ENCODE data around the gene FFAR4. TPM values are rescaled to one million over a fixed set of nuclear protein-coding genes. Genes with fewer than 3 reads are reported as not detected.

The FFAR4 gene
- total and polyA plus RNA-seq, 4 experiments from 2014 or later: not detected

GRCh38 chr10:93630625-93631557 is 64.4 kb downstream of the FFAR4 start:
- H3K36me3 Mint-ChIP-seq: no peaks in the 10 kb centered on the region
- H3K27ac Mint-ChIP-seq: peak overlapping the region in 1 of 7 donors; percentile 41

More at GRCh38 chr10:93630625-93631557, 64.4 kb downstream of the FFAR4 start:
- intact Hi-C loops (cut with micrococcal nuclease): no loop called here
- H3K4me1 ChIP-seq (ENCODE audit: insufficient read depth, low read length): no peaks in the 10 kb centered on the region
- Mint-ChIP-seq H3K27me3 (peaks cover 8 to 13% of the 10 kb centered on the region in 2 donors), H3K9me3 (peaks cover 0 to 2% (median 0%) of the 10 kb centered on the region in 8 donors), H3K4me1 (no peaks in the 10 kb centered on the region), H3K4me3 (no peak overlapping the region)
- ChIA-PET CTCF (ENCODE audit: partially characterized antibody) (no interaction called here), POLR2A (ENCODE audit: partially characterized antibody) (no interaction called here)
- DNase-seq: no peak
- H3K27ac ChIP-seq (ENCODE audit: low read depth, low read length): no peak overlapping the region
- H3K36me3 ChIP-seq (ENCODE audit: insufficient read depth, low read length): no peaks in the 10 kb centered on the region
- no peaks in the 10 kb centered on the region for H3K27me3 ChIP-seq (ENCODE audit: insufficient read depth, low read length)
- no peaks in the 10 kb centered on the region for H3K9me3 ChIP-seq (ENCODE audit: control insufficient read depth in 1 of 2, low read length in 2 of 2)
- no peak overlapping the region for H3K4me3 ChIP-seq (ENCODE audit: low read length in 2 of 2)

Other genes with a start within 250 kb of the FFAR4 start
- 1 to 10 TPM; 1.2 to 2.2 TPM for gene MYOF, start 84.3 kb upstream of the FFAR4 start, total RNA-seq
- gene MYOF, start 84.3 kb upstream of the FFAR4 start, polyA plus RNA-seq: not detected
- gene CEP55, start 70.1 kb upstream of the FFAR4 start, total RNA-seq: under 1 TPM; 0.17 to 0.30 TPM
- under 1 TPM; 0.36 to 0.69 TPM for gene CEP55, start 70.1 kb upstream of the FFAR4 start, polyA plus RNA-seq
- not detected for gene RBP4, start 34.6 kb downstream of the FFAR4 start, total RNA-seq
- not detected for gene RBP4, start 34.6 kb downstream of the FFAR4 start, polyA plus RNA-seq
- not detected for gene PDE6C, start 45.9 kb downstream of the FFAR4 start, total RNA-seq
- gene PDE6C, start 45.9 kb downstream of the FFAR4 start, polyA plus RNA-seq: not detected
- gene FRA10AC1, start 135.9 kb downstream of the FFAR4 start, total RNA-seq: 10 to 100 TPM; 21.6 to 32.5 TPM
- gene FRA10AC1, start 135.9 kb downstream of the FFAR4 start, polyA plus RNA-seq: 1 to 10 TPM; 7.1 to 8.6 TPM
- gene LGI1, start 191.3 kb downstream of the FFAR4 start, total RNA-seq: not detected
- not detected for gene LGI1, start 191.3 kb downstream of the FFAR4 start, polyA plus RNA-seq